ENCODE measurements around the gene THBD. TPM values are rescaled to one million over a fixed set of nuclear protein-coding genes. Genes with fewer than 3 reads are reported as not detected.
A peak's percentile ranks its signal among the peaks of the same experiment; 100 is the strongest.

THBD gene
- total RNA-seq, 1 donor from 2014 or later, result 33.4 TPM

- DNase-seq, result peak; percentile 85
Observed at GRCh38 chr20:23061734-23062561, 12.5 kb upstream of the THBD start.

- no peak for DNase-seq
Observed at GRCh38 chr20:23061262-23061661, 11.8 kb upstream of the THBD start.

GRCh38 chr20:23060629-23061028 lies 11.2 kb upstream of the THBD start:
- DNase-seq, result no peak

- DNase-seq, result peak; percentile 40
Observed at GRCh38 chr20:23059846-23060245, 10.4 kb upstream of the THBD start.

- no peak for DNase-seq
Observed at GRCh38 chr20:23059001-23059400, 9.5 kb upstream of the THBD start.

GRCh38 chr20:23058240-23058639 lies 8.8 kb upstream of the THBD start:
- peak; percentile 39 for DNase-seq

GRCh38 chr20:23052904-23053303 lies 3.4 kb upstream of the THBD start:
- DNase-seq, result no peak

- DNase-seq, result peak; percentile 96
Observed at GRCh38 chr20:23050847-23051627, 1.6 kb upstream of the THBD start.

- DNase-seq, result peak; percentile 65
Observed at GRCh38 chr20:23050076-23050838, 785 bp upstream of the THBD start.

GRCh38 chr20:23048283-23049200 lies 930 bp downstream of the THBD start:
- peak; percentile 81 for DNase-seq

- DNase-seq, result peak; percentile 67
Observed at GRCh38 chr20:23047738-23048214, 1.7 kb downstream of the THBD start.

GRCh38 chr20:23047001-23047737 lies 2.3 kb downstream of the THBD start:
- DNase-seq, result peak; percentile 27

GRCh38 chr20:23046431-23046830 lies 3.0 kb downstream of the THBD start:
- DNase-seq, result no peak

GRCh38 chr20:23043376-23043775 lies 6.1 kb downstream of the THBD start:
- DNase-seq, result no peak

GRCh38 chr20:23042270-23042669 lies 7.2 kb downstream of the THBD start:
- no peak for DNase-seq

GRCh38 chr20:23039885-23040508 lies 9.5 kb downstream of the THBD start:
- DNase-seq, result no peak

GRCh38 chr20:23039136-23039875 lies 10.2 kb downstream of the THBD start:
- no peak for DNase-seq

- no peak for DNase-seq
Observed at GRCh38 chr20:23037017-23037481, 12.4 kb downstream of the THBD start.

GRCh38 chr20:23036371-23036770 lies 13.1 kb downstream of the THBD start:
- DNase-seq, result no peak

- DNase-seq, result no peak
Observed at GRCh38 chr20:23035731-23036130, 13.7 kb downstream of the THBD start.
